HG02571 (cell line): ENCODE data around the gene TRIO.
A peak's percentile ranks its signal among the peaks of the same experiment; 100 is the strongest.

ENCODE experiments used
- ATAC-seq: cut with Tn5 transposase; IDR thresholded peaks from one replicate; pipeline ENCODE4 v1.9.1; 2021; ENCODE audit warnings: mild to moderate bottlenecking, moderate library complexity; ENCODE audit not compliant: unreplicated experiment

TRIO gene

GRCh38 chr5:14343376-14343775 is 200.2 kb downstream of the TRIO start:
- no peak for ATAC-seq

- ATAC-seq = no peak
These were observed 204.4 kb downstream of the TRIO start for GRCh38 chr5:14347522-14347921.

- no peak for ATAC-seq
These were observed 205.0 kb downstream of the TRIO start for GRCh38 chr5:14348142-14348541.

GRCh38 chr5:14349029-14349428 is 205.9 kb downstream of the TRIO start:
- no peak for ATAC-seq

- no peak for ATAC-seq
These were observed 208.0 kb downstream of the TRIO start for GRCh38 chr5:14351086-14351661.

GRCh38 chr5:14351845-14352712 is 208.9 kb downstream of the TRIO start:
- peak; percentile 84 for ATAC-seq

GRCh38 chr5:14353726-14354474 is 210.8 kb downstream of the TRIO start:
- ATAC-seq = no peak

GRCh38 chr5:14355391-14355790 is 212.2 kb downstream of the TRIO start:
- no peak for ATAC-seq

- ATAC-seq = no peak
These were observed 213.2 kb downstream of the TRIO start for GRCh38 chr5:14356305-14356704.

GRCh38 chr5:14357441-14357840 is 214.3 kb downstream of the TRIO start:
- no peak for ATAC-seq

- no peak for ATAC-seq
These were observed 214.7 kb downstream of the TRIO start for GRCh38 chr5:14357851-14358250.

GRCh38 chr5:14358536-14358935 is 215.4 kb downstream of the TRIO start:
- ATAC-seq = no peak

GRCh38 chr5:14359069-14360043 is 216.2 kb downstream of the TRIO start:
- no peak for ATAC-seq

GRCh38 chr5:14362491-14362890 is 219.3 kb downstream of the TRIO start:
- ATAC-seq = no peak

- no peak for ATAC-seq
These were observed 221.0 kb downstream of the TRIO start for GRCh38 chr5:14364096-14364495.

GRCh38 chr5:14364576-14365472 is 221.7 kb downstream of the TRIO start:
- ATAC-seq = no peak

GRCh38 chr5:14365831-14366430 is 222.8 kb downstream of the TRIO start:
- no peak for ATAC-seq

- ATAC-seq = no peak
These were observed 223.6 kb downstream of the TRIO start for GRCh38 chr5:14366763-14367162.

- ATAC-seq = no peak
These were observed 224.2 kb downstream of the TRIO start for GRCh38 chr5:14367364-14367763.
